SH-SY5Y (cell line): ENCODE results near the gene CDS1.

Experiments used
- GATA2 ChIP-seq: IDR thresholded peaks from 2 replicates; pipeline ENCODE4 v1.6.1; 2011; ENCODE audit warnings: mild to moderate bottlenecking, low read depth, low read length
- GATA3 ChIP-seq: IDR thresholded peaks from 2 replicates; pipeline ENCODE4 v1.6.1; 2011; ENCODE audit warnings: low read depth, mild to moderate bottlenecking, low read length, moderate library complexity

GRCh38 chr4:84661191-84661939, 78.4 kb downstream of the CDS1 start:
- TF ChIP-seq GATA2 (no peak), GATA3 (no peak)
